ENCODE data around the gene NQO2. TPM values are rescaled to one million over a fixed set of nuclear protein-coding genes. Genes with fewer than 3 reads are reported as not detected.

NQO2 gene
- total RNA-seq, 6 donors from 2014 or later: 10.6 to 34.3 (median 18.6) TPM

DNA sequence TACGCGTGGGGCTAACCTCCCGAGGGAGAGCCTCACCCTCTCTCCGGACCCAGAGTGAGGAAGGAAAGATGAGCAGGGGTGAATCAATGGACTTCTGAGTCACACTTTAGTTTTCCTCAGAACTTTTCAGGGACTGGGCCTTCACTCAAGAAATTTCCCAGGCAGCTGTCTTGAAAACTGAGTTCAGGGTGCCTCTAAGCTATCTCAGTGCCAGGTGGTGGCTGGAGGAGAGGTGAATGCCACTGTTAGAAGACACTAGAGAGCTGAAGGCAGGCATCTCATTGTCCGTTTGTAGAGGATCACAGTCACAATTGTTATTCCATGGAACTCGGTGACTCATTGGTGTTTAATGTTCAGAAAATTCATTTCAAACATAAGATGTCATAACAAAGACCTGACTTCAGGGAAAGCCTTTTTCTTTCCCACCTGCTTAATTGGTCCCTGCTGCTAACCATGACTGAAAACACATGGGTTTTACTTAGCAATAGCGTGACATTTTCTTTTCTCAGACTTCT, 23.1 kb upstream of the NQO2 start:
- WGBS, 2 donors: 80 to 91% methylated on average over 7 of the region's 7 CpGs
- TF ChIP-seq POLR2A (IDR thresholded peaks at IDR 0.05): no peak
- TF ChIP-seq EP300 (IDR thresholded peaks at IDR 0.05): no peak
- no peak for TF ChIP-seq CTCF (IDR thresholded peaks at IDR 0.05)
- no peak for TF ChIP-seq POLR2AphosphoS5 (IDR thresholded peaks at IDR 0.05)
- Histone ChIP-seq H3K4me3 (no peak overlapping the region), H3K9me3 (no peaks in the 10 kb centered on the region), H3K4me1 (peaks cover 14 to 31% (median 26%) of the 10 kb centered on the region in 4 donors), H3K27ac (no peak overlapping the region), H3K27me3 (no peaks in the 10 kb centered on the region), H3K36me3 (no peaks in the 10 kb centered on the region)
- DNase-seq: no peak
- no peak for ATAC-seq (ENCODE audit: low FRiP score in 2 of 2)

DNA sequence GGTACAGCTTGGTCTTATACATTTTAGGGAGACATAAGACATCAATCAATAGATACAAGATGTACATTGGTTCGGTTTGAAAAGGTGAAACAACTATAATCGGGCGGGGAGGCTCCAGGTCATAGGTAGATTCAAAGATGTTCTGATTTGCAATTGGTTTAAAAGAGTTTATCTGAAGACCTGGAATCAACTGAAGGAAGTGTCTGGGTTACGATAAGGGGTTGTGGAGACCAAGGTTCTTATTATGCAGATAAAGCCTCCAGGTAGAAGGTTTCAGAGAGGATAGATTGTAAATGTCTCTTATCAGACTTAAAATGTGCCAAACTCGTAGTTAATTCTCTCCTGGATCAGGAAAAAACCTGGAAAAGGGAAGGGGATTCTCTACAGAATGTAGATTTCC, 22.4 kb upstream of the NQO2 start:
- DNase-seq (no peak), ATAC-seq (ENCODE audit: low FRiP score in 2 of 2) (no peak)
- no peak for TF ChIP-seq POLR2AphosphoS5 (IDR thresholded peaks at IDR 0.05)
- no peak for TF ChIP-seq POLR2A (IDR thresholded peaks at IDR 0.05)
- no peak for TF ChIP-seq EP300 (IDR thresholded peaks at IDR 0.05)
- no peak for TF ChIP-seq CTCF (IDR thresholded peaks at IDR 0.05)
- H3K9me3 ChIP-seq: no peaks in the 10 kb centered on the region
- H3K36me3 ChIP-seq: no peaks in the 10 kb centered on the region
- WGBS, 2 donors: 84 to 95% methylated on average over 5 of the region's 5 CpGs
- H3K4me1 ChIP-seq: peaks cover 20 to 31% (median 28%) of the 10 kb centered on the region in 4 donors
- H3K27me3 ChIP-seq: no peaks in the 10 kb centered on the region
- no peak overlapping the region for H3K4me3 ChIP-seq
- peak overlapping the region in 1 of 4 donors; percentile 30 for H3K27ac ChIP-seq

DNA sequence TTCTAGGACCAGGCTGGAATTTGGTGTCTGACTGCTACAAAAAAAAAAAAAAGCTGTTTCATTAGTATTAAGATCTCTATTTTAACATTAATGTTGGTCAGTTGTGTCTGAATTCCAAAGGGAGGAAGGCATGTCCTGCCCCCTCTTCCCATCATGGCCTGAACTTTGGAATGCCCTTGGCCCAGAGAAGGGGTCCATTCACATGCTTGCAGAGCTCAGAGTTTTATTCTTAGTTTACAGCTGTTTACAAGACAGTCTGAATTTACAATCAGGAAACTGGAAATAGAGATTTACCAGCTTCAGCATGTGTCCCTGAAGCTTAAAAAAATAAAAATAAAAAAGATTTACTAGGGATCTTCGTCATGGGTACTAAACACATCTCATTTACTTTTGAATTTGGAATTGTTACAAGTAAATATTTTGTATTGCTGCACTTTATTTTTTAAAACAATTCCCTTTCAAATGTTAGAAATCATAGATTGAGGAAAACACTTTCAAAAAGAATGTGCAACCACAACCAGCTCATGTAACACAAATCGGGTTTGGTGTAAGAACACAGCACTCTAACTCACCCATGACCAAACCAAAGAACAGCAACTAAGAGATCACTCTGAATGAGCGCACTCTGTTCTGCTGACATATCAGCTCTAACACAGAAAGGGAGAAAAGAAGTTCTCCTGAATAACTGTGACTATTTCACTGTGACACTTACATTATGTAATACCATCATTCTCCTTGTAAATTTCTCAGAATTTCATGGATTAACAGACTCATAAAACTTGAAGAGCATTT, 21.7 kb upstream of the NQO2 start:
- H3K27ac ChIP-seq: peak overlapping the region in 1 of 4 donors; percentile 30
- DNase-seq (no peak), ATAC-seq (ENCODE audit: low FRiP score in 2 of 2) (no peak)
- no peaks in the 10 kb centered on the region for H3K27me3 ChIP-seq
- no peak for TF ChIP-seq POLR2AphosphoS5 (IDR thresholded peaks at IDR 0.05)
- TF ChIP-seq POLR2A (IDR thresholded peaks at IDR 0.05): no peak
- TF ChIP-seq CTCF (IDR thresholded peaks at IDR 0.05): no peak
- TF ChIP-seq EP300 (IDR thresholded peaks at IDR 0.05): no peak
- WGBS, 2 donors: 87 to 90% methylated on average over 3 of the region's 3 CpGs
- H3K36me3 ChIP-seq: no peaks in the 10 kb centered on the region
- H3K9me3 ChIP-seq: no peaks in the 10 kb centered on the region
- H3K4me3 ChIP-seq: no peak overlapping the region
- peaks cover 27 to 36% (median 33%) of the 10 kb centered on the region in 4 donors for H3K4me1 ChIP-seq

DNA sequence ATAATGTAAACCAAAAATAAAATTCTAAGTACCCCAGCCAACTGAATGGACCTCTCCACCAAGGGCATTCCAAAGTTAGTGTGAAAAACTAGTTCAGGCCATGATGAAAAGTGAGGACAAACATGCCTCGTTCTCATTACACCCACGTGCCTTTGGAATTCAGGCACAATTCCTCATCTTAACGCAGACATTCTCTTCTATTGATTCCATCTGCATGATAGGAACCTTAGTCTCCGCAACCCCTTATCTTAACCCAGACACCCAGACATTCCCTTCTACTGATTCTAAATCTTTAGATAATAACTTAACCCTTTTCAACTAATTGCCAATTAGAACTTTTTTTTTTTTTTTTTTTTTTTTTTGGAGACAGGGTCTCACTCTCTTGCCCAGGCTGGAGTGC, 20.8 kb upstream of the NQO2 start:
- Histone ChIP-seq H3K4me3 (no peak overlapping the region), H3K27ac (no peak overlapping the region), H3K27me3 (no peaks in the 10 kb centered on the region), H3K36me3 (no peaks in the 10 kb centered on the region), H3K4me1 (peaks cover 27 to 37% (median 34%) of the 10 kb centered on the region in 4 donors), H3K9me3 (no peaks in the 10 kb centered on the region)
- no peak for DNase-seq
- TF ChIP-seq POLR2A (IDR thresholded peaks at IDR 0.05) (no peak), EP300 (IDR thresholded peaks at IDR 0.05) (no peak), CTCF (IDR thresholded peaks at IDR 0.05) (no peak), POLR2AphosphoS5 (IDR thresholded peaks at IDR 0.05) (no peak)
- no peak for ATAC-seq (ENCODE audit: low FRiP score in 2 of 2)
- WGBS, 2 donors: 83 to 90% methylated on average over 4 of the region's 4 CpGs
